ENCODE data around the gene CASK. TPM values are rescaled to one million over a fixed set of nuclear protein-coding genes. Genes with fewer than 3 reads are reported as not detected.
"Not testable (repeated sequence)": the region's sequence is repeated elsewhere in the genome, so short reads cannot be mapped to it uniquely, and the experiment has no call there.

The CASK gene
- total RNA-seq, 1 donor = 55.4 TPM

GRCh38 chrX:41515376-41515775 lies 408.0 kb downstream of the CASK start:
- H3K27me3 ChIP-seq (ENCODE audit: insufficient read depth, low read length) = peaks cover 11% of the 10 kb centered on the region
- H3K9me3 ChIP-seq (ENCODE audit: low read depth, low read length) = no peaks in the 10 kb centered on the region
- DNase-seq (ENCODE audit: insufficient read length, low spot score, missing footprints) = no peak
- TF ChIP-seq CTCF (IDR thresholded peaks at IDR 0.05; ENCODE audit: extremely low read depth, low read depth, low read length) = no peak
- no peak overlapping the region for H3K4me3 ChIP-seq (ENCODE audit: insufficient read depth, low read length)
- no peak overlapping the region for H2AFZ ChIP-seq (ENCODE audit: low read length)
- H3K4me2 ChIP-seq (ENCODE audit: insufficient read depth, low read length) = no peak overlapping the region
- no peaks in the 10 kb centered on the region for H4K20me1 ChIP-seq (ENCODE audit: insufficient read depth, low read length)
- no peaks in the 10 kb centered on the region for H3K79me2 ChIP-seq (ENCODE audit: insufficient read depth, low read length)
- no peak overlapping the region for H3K27ac ChIP-seq (ENCODE audit: low read depth, low read length)
- no peaks in the 10 kb centered on the region for H3K36me3 ChIP-seq (ENCODE audit: insufficient read depth, low read length)
- no peaks in the 10 kb centered on the region for H3K4me1 ChIP-seq (ENCODE audit: insufficient read depth, low read length)

- H2AFZ ChIP-seq (ENCODE audit: low read length) = no peak overlapping the region
- DNase-seq (ENCODE audit: insufficient read length, low spot score, missing footprints) = peak; percentile 38
- H3K27me3 ChIP-seq (ENCODE audit: insufficient read depth, low read length) = peaks cover 11% of the 10 kb centered on the region
- no peaks in the 10 kb centered on the region for H3K36me3 ChIP-seq (ENCODE audit: insufficient read depth, low read length)
- no peaks in the 10 kb centered on the region for H4K20me1 ChIP-seq (ENCODE audit: insufficient read depth, low read length)
- H3K9me3 ChIP-seq (ENCODE audit: low read depth, low read length) = no peaks in the 10 kb centered on the region
- H3K79me2 ChIP-seq (ENCODE audit: insufficient read depth, low read length) = no peaks in the 10 kb centered on the region
- no peak for TF ChIP-seq CTCF (IDR thresholded peaks at IDR 0.05; ENCODE audit: extremely low read depth, low read depth, low read length)
- no peaks in the 10 kb centered on the region for H3K4me1 ChIP-seq (ENCODE audit: insufficient read depth, low read length)
- no peak overlapping the region for H3K27ac ChIP-seq (ENCODE audit: low read depth, low read length)
- no peak overlapping the region for H3K4me2 ChIP-seq (ENCODE audit: insufficient read depth, low read length)
- H3K4me3 ChIP-seq (ENCODE audit: insufficient read depth, low read length) = no peak overlapping the region
These were observed 409.2 kb downstream of the CASK start for GRCh38 chrX:41514179-41514578.

- not testable (repeated sequence) for H2AFZ ChIP-seq (ENCODE audit: low read length); H3K27me3 ChIP-seq (ENCODE audit: insufficient read depth, low read length); H3K4me2 ChIP-seq (ENCODE audit: insufficient read depth, low read length); H3K9me3 ChIP-seq (ENCODE audit: low read depth, low read length); DNase-seq (ENCODE audit: insufficient read length, low spot score, missing footprints); H3K36me3 ChIP-seq (ENCODE audit: insufficient read depth, low read length); H3K4me3 ChIP-seq (ENCODE audit: insufficient read depth, low read length); H3K79me2 ChIP-seq (ENCODE audit: insufficient read depth, low read length); H3K4me1 ChIP-seq (ENCODE audit: insufficient read depth, low read length); H3K27ac ChIP-seq (ENCODE audit: low read depth, low read length); H4K20me1 ChIP-seq (ENCODE audit: insufficient read depth, low read length)
These were observed 410.5 kb downstream of the CASK start for GRCh38 chrX:41512853-41513252.

- Histone ChIP-seq H3K9me3 (ENCODE audit: low read depth, low read length) (no peaks in the 10 kb centered on the region), H2AFZ (ENCODE audit: low read length) (no peak overlapping the region), H3K4me1 (ENCODE audit: insufficient read depth, low read length) (no peaks in the 10 kb centered on the region), H3K27me3 (ENCODE audit: insufficient read depth, low read length) (peaks cover 3% of the 10 kb centered on the region), H3K79me2 (ENCODE audit: insufficient read depth, low read length) (no peaks in the 10 kb centered on the region), H3K36me3 (ENCODE audit: insufficient read depth, low read length) (no peaks in the 10 kb centered on the region), H3K4me2 (ENCODE audit: insufficient read depth, low read length) (no peak overlapping the region), H3K27ac (ENCODE audit: low read depth, low read length) (no peak overlapping the region), H3K4me3 (ENCODE audit: insufficient read depth, low read length) (no peak overlapping the region), H4K20me1 (ENCODE audit: insufficient read depth, low read length) (no peaks in the 10 kb centered on the region)
- no peak for DNase-seq (ENCODE audit: insufficient read length, low spot score, missing footprints)
- TF ChIP-seq CTCF (IDR thresholded peaks at IDR 0.05; ENCODE audit: extremely low read depth, low read depth, low read length) = no peak
These were observed 411.0 kb downstream of the CASK start for GRCh38 chrX:41512394-41512793.

Measured in osteoblast (primary cell).